T1000 (cell line): Measurements from ENCODE around the gene RUNX2.

ENCODE experiments used
- DNase-seq: peaks from one replicate; lab custom pipeline; 2025; ENCODE audit warnings: mixed read lengths; lab: John Stamatoyannopoulos, UW

The RUNX2 gene

DNA sequence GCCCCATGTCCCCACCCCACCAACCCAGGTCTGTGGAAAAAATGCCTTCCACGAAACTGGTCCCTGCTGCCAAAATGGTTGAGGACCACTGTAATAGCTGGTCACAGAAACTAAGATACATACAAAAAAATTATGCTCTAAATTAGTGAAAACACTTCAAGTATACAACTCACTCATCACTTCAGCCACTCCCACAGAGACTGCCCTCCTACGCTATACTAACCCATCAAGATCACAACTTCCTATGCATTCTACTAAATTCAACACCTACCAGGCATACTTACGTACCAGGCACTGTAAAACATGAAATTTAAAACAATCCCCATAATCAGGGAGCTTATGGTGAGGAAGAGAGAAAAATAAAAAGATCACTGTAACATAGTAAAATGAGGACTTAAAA lies 22.9 kb downstream of the RUNX2 start:
- DNase-seq, result no peak

DNA sequence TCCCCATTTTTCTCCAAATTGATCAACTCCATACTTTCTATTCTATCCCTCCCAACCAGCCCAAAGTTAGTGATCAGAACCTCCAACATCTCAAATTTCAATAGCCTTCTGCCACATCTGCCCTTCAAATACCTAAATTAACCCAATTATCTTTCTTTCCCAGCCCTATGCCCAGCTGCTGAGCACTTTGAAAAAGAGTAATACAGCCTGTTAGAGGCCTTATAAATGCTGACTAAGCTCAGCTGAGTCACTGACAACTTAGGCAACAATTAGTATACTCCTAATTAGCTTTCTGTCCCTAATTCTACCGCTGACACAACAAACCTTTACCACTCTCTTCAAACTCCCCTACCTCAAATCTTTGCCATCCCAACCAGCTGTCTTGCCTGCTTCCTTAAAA lies 23.5 kb downstream of the RUNX2 start:
- no peak for DNase-seq

DNA sequence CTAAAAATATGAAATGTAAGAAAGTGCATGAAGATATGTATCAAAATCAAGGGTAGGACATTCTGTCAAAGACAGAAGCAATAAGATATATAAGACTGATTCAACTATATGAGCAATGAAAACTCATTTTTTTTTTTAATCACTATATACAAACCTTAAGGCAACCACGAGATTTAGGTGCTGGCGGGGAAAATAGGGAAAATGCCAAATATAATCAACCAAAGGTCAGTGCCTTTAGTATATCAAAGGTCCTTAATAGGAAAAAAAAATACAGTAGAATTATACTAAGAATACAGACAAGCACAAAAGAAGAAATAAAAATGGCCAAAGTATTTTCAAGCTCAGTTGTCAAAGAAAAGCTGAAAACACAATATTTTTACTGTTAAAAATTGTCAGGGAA lies 25.5 kb downstream of the RUNX2 start:
- DNase-seq, result no peak

DNA sequence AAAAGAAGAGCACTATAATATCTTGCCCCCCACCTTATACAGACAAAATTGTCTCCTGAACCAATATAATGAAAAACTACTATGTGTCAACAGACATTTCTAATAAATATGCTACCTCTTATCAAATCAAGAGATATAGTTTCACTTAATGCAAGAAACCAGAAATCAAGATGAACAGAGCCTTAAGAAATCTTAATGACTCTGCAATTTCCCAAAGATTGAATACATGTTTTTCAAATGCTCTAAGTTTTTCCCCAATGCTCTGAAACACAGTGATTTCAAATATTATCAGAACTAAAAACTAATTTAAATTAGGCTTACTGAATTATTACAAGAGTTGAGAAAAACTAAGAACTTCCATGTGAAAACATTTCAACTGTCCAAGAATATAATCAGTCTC lies 36.3 kb downstream of the RUNX2 start:
- DNase-seq, result no peak

DNA sequence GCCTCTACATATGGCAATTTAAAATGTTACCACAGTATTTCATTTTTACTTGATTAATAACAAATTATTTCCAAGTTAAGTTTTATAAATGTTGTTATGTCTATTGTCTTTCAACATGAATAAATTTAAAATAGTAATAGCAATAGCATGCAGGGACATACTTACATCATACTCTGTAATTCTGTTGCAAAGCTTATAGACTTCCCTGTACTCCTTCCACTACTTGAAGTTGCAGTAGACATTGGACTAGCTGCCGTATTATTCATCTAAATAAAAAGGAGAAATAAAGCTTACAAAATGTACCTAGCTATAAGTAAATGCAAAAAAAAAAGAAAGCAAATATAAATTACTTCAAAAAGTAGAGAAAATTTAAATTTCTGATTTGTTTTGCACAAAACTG lies 36.9 kb downstream of the RUNX2 start:
- no peak for DNase-seq

DNA sequence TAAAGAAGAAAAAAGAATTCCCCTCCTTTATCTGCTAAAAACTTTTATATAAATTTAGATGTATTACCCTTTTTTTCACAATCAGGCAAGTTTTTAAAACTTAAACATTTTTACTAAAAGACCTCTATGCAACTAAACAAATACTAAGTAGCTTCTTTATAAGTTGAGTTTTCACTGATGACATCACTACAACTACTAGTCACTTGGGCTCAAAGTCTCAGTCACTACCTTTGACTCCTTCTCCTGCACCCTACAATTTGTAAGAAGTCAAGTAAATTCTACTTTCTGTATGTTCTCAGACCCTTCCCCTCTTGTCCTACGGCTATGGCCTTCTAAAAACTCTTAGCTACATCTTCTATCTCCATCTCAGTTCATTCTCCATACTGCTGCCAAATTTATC lies 38.4 kb downstream of the RUNX2 start:
- no peak for DNase-seq

DNA sequence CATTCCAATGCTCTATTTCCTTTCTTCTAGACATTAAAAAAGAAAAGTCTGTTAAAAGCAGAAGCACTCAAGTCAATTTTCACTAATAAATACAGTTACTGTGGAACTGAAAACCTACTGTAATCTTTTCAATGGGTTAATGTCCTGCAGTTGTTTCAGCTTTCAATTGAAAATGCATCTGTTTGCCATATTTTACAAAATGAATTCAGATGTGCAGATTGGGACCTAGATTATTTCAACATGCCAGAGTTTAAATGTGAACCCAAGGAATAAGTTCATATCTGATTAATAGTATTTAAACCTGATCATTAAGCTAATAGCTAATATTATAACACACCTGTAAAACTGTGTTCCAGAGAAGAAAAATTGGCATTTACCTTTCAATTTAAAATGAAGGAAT lies 39.9 kb downstream of the RUNX2 start:
- DNase-seq, result no peak

DNA sequence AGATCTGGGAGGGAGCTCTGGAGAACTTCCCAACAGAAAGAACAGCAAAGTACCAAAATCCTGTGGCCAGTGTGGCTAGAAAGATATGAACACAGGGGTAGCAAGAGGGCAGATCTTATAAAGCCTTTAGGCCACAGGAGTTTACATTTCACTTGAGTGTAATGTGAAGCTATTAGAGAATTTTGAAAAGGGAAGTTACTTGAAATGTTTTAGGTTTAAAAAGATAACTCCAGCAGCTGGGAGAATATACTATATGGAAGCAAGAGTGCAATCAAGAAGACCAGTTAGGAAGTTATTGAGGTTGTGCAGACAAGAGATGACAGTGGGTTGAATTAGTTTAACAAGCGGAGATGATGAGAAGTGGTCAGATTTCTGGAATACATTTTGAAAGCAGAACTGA lies 41.7 kb downstream of the RUNX2 start:
- DNase-seq, result no peak

DNA sequence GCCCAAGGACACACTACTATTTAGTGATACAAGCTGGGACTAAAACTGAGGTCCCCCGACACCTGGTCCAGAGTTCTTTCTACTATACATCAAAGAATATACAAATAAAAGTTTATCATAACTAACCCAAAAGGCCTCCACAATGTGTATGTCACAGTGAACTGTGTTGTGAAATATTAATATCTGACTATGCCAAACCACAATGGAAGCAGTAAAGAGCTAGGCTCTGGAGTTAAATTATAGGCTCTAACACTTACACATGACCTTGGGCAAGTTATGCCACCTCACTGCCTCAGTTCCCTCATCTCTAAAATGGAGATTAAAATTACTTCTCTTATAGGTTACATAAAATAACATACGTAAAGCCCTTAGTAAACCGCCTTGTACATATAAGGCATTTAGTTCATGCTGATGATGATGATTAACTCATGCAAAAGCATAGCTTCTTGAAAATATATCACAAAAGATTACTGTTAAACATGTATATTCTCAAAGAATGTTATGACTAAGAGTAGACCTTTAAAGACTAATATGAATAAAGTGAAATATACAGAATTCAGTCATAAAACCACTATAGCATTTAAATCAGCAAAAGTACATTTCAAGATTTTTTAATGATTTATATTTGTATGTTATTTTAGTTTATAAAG lies 43.9 kb downstream of the RUNX2 start:
- no peak for DNase-seq

DNA sequence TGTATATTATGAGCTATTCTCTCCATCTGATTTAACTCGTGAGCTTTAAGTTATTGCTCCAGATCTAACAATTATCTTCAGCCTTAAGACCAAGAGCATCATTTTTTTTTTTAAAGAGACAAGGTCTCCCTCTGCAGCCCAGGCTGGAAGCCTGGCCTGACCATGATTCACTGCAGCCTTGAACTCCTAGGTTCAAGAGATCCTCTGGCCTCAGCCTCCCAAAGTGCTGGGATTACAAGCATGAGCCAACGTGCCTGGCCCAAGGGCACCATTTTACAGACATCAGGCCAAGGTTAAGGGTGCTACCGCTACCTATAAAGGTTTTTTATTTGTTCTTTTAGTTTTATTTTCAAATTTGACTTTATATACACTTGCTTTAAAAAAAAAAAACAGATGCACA lies 47.3 kb downstream of the RUNX2 start:
- no peak for DNase-seq

DNA sequence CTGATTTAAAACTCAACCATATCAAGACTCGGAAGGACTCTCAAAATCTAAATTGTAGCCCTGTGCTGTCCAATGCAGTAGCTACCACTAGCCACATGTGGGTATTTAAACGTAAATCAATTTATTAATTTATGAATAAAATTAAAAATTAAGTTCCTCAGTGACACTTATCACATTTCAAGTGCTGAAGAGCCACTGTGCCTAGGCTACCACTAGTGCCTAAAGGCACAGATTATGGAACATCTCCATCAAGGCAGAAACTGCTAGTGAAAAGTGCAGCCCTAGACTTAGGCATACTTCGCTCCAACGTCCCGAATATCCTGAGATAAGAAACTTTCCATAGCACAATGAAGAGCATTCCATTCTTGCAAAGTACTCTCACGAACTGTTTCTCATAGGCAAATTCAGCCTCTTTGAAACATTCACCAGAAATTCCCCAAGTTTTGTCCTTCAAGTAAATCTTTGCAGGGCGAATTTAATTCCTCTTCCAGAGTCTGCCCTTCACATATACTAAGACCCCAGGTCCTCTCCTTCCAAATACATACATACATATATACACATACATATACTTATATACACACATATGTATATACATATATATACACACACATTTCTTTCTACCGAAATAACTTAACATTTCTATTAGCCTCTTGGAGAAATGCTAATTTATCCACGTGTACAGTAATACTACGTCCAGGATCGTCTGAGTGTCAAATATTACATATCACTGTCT lies 48.3 kb downstream of the RUNX2 start:
- no peak for DNase-seq

DNA sequence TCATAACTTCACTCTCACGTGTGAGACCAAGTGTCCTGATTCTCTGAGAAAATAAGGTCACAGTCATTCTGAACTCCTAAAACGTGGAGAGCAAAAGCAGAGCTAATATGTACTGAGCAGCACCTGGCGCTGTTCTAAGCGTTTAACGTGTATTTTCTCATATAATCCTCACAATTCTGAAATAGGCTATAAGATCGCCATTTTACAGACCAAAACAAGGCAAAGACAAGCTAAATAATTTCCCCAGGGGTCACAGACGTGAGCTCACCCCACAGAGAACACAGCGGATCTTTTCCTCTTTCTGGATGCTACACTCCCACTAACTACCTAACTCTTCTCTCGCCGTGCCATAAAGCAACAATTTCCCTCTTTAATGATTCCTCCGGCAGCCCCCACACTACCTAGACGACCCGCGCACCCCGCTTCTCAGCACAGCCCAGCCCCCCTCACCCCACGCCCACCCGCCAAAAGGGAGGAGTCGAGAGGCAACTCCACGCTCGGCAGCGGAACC lies 49.0 kb downstream of the RUNX2 start:
- DNase-seq, result no peak

DNA sequence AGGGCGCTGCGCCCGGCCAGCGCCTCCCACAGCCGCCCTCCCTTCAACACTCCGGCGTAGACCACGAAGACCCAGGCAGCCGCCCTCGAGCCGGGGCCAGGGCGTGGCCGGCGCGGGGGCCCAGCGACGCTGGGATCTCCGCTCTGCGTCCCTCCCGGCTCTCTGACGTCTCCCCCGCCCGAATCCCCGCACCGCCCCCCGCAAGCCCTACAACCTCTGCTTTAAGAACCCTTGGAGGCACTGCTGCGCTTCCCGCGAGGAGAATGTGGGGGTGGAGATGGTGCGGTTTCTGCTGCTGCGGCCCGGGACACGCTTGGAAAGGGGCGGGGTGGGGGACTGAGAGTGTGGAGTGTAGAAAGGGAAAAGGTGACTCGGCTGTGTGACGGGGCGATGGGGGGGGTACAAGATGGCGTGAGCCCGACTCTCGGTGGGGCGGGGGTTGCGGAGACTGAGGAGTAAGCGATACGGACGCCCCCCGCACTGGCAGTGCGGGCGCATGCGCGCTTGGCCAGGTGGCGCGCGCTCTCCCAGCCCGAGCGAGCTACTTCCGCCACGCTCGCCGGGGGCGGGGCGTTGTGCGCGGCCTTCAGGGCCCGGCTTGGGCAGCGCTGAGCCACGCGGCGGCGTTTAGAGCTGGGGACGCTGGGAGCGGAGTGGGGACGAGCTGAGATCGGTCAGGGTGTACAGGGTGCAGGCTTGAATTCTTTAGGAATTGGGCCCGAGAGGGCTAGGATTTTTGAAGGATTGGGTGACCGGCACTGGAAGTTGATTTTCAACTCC lies 49.6 kb downstream of the RUNX2 start, which contains the start of gene SUPT3H:
Gene SUPT3H (minus strand): TSS at position 381 of the 780 bp plus-strand sequence.
- peak; percentile 93 for DNase-seq

DNA sequence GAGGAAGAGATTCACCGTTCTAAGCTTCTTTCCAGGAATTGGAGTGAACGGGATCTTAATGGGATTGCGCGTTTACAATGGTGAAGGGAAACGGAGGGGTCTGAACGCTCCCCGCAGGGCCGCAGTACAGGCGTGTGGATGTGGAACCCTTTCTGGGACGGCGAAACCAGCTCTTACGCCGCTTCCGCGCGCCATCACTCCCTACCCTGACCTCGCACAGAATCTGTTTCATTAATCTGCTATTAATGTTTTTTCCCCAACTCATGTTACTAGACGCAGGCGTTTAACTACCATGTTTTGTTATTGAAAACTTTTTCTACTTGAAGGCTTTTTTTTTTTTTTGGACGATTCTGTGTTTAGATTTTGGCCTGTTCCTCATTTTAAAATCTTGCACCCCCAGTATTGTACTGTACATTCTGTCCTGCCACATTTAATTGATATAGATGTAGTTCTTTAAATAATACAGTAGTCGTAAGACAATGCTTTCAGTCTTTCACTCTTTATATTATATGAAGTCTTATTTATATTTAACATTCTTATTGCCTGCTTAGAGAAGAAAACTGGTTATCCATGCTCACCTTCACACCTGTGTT lies 50.3 kb downstream of the RUNX2 start:
- DNase-seq, result no peak

DNA sequence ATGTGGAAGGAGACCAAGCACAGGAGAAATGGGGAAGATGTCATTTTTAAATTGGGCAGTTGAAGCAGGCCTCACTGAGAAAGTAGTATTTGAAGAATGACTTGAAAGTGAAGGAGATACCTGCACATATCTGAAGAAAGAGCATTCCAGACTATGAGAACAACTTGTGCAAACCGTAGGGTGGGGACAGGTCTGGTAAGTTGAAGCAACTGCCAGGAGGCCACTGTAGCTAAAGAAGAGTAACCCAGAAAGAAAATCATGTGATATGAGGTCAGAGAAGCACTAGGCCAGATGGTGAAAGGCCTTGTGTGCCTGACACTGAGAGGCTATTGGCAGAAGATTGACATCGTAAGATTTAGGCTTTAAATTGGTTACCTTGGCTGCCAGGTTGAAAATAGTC lies 54.3 kb downstream of the RUNX2 start:
- no peak for DNase-seq

DNA sequence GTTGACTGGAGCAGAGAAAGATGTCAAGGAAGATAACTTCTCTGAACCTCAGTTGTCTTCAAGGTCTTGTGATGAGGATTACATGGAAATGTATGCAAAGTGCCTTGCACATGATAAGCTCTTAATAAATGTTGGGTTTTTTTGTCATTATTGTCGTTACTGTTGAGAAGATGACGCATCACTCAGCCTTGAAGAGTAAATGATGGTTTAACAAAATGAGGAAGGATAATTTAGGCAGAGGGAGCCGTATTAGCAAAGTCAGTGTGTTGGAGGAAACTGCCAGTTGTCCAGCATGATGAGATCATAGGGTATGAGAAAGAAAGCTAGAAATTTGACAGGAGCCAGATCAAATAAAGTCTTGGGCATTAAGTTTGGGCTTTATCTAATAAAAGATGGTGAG lies 58.4 kb downstream of the RUNX2 start:
- DNase-seq, result no peak

DNA sequence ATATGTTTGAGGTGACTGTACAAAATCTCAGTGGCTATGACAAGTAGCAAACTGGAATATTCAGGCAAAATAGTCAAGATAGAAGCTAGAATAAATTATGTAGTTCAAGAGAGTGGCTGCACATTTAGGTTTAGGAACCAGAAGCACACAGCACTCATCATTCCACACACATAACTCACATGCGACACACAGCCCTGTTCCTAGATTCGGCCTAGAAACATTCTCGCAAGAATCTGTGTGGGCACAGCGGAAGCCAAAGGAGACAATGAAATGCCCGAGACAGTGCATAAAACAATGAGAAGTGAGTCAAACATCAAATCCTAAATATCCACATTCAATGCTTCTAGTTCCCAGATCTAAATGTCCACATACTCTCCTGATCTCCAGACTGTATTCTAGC lies 59.1 kb downstream of the RUNX2 start:
- DNase-seq, result no peak

DNA sequence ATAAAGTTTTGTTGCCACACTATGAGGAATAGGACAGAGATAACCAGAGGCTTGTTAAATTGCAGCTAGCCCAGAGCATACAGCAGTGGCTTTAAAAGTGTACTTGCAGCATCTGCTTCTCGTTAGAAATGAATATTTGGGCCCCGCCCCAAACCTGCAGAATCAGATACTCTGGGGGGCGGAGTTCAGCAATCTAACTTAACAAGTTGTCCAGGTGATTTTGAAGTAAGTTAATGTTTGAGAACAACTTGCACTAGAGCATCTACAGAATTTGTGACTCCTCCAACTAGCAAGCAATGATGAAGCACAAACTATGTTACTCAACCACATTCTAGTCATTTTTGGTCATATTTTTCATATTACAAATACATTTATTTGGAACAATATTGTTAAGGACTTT lies 60.2 kb downstream of the RUNX2 start:
- no peak for DNase-seq

DNA sequence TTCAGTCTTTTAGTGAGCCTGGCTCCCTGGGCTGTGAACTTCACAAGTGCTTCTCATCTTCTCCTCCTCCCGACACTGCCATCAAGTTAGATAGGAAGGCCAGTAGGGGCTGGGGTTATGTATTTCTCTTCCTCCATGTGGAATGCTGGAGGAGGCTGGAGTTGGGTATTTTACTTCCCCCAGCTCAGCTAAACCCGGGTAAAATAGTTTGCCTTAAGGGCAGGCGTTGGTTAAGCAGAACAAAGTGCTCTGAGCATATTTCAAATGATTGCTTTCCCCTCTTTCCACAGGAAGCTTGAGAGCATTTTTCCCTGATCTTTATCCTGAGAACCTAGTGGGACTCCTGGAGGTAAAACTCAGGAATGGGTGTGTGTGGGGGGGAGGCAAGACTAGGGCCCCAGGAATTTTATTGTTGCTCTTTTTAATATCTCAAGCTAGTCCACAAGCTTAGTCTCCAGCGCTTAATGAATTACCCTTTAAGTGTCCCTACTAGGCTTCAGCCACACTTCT lies 66.5 kb downstream of the RUNX2 start:
- no peak for DNase-seq

DNA sequence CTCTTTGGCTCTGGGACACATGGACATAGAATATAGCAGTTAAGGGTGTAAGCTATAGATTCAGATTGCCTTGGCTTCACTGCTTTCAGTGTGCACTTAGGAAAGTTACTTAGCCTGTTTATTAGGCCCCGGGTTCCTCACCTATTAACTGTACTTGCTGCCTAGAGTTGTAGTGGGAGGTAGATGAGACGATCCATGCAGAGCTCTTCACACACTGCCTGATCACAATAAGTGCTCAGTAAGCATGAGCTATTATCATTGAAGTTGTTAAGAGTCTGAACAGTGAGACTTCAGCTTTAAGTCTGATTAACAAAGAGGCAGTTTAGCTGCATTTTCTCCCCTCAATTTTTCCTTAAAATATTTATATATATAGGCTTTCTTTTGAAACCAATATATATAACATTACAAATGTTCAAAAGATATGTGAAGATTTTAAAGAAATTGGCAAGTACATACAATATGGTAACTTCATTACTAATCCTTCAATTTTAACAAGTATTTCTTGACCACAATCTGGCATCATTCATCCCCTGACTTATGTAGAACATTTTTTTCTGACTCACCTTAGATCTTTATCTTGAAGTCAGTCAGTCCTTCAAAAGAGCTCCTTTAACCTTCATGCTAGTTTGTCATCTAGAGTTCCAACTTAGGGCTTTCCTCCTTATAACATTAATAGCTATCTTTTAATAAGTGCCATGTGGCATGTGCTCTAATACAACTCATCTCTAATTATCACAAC lies 70.1 kb downstream of the RUNX2 start:
- DNase-seq, result no peak

DNA sequence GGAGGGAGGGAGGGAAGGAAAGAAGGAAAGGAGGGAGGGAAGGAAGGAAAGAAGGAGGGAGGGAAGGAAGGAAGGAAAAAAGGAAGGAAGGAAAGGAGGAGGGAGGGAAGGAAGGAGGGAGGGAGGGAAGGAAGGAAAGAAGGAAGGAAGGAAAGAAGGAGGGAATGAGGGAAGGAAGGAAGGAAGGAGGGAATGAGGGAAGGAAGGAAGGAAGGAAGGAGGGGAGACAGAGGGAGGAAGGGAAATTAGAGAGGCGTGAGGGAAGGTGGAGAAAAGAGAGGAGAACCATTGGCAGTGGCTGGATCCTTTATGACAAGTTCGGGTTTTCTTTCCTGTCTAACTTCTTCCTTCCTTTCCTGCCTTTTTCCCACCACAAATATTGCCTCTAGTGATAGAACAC lies 71.9 kb downstream of the RUNX2 start:
- no peak for DNase-seq

DNA sequence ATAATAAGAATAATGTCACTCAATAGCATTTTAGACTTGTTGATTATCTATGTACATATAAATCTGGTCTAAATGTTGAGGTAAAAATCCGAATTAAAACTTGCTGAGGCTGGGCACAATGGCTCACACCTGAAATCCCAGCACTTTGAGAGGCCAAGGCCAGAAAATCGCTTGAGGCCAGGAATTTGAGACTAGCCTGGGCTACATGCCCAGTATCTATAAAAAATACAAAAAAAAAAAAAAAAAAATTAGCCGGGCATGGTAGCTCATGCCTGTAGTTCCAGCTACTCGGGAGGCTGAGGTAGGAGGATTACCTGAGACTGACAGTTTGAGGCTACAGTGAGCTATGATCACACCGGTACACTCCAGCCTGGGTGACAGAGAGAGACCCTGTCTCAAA lies 83.8 kb downstream of the RUNX2 start:
- no peak for DNase-seq
